MM.1S (cell line): ENCODE data around the gene TNFRSF12A.

Experiments used
- DNase-seq: peaks from one replicate; pipeline ENCODE4 v3.0.0-alpha.2; 2015
- H2AFZ ChIP-seq: fragments of 300-600 bp; sonication (generic); 2 replicates; pipeline ENCODE4 v1.6.0; 2016; ENCODE audit warnings: antibody characterized with exemption, low read length
- H3F3A ChIP-seq: fragments of 300-600 bp; sonication (generic); 2 replicates; pipeline ENCODE4 v1.6.1; 2016; ENCODE audit warnings: mild to moderate bottlenecking, antibody characterized with exemption, low read length, moderate library complexity, mixed read lengths; ENCODE audit not compliant: insufficient read depth
- H3K27ac ChIP-seq: fragments of 300-600 bp; sonication (generic); 2 replicates; pipeline ENCODE4 v1.5.1; 2016; ENCODE audit warnings: mild to moderate bottlenecking, low read length
- H3K27me3 ChIP-seq: fragments of 300-600 bp; sonication (generic); replicated peaks from 2 replicates; pipeline ENCODE4 v1.6.0; 2016; ENCODE audit warnings: low read length; ENCODE audit not compliant: insufficient read depth
- H3K36me3 ChIP-seq: fragments of 300-600 bp; sonication (generic); replicated peaks from 2 replicates; pipeline ENCODE4 v1.6.1; 2016; ENCODE audit warnings: mild to moderate bottlenecking, low read length, mixed read lengths; ENCODE audit not compliant: insufficient read depth
- H3K4me1 ChIP-seq: fragments of 300-600 bp; sonication (generic); 2 replicates; pipeline ENCODE4 v1.6.1; 2016; ENCODE audit warnings: low read length, mixed read lengths
- H3K4me2 ChIP-seq: fragments of 300-600 bp; sonication (generic); 2 replicates; pipeline ENCODE4 v1.6.0; 2016; ENCODE audit warnings: low read depth, low read length
- H3K4me3 ChIP-seq: fragments of 300-600 bp; sonication (generic); 2 replicates; pipeline ENCODE4 v1.5.1; 2016; ENCODE audit warnings: low read length, mixed read lengths
- H3K79me2 ChIP-seq: fragments of 300-600 bp; sonication (generic); 2 replicates; pipeline ENCODE4 v1.6.1; 2016; ENCODE audit warnings: mixed run types, low read length, mixed read lengths
- H3K9ac ChIP-seq: fragments of 300-600 bp; sonication (generic); 2 replicates; pipeline ENCODE4 v1.6.1; 2016; ENCODE audit warnings: low read length, mixed read lengths
- H3K9me2 ChIP-seq: fragments of 300-600 bp; sonication (generic); replicated peaks from 2 replicates; pipeline ENCODE4 v1.6.1; 2016; ENCODE audit warnings: mild to moderate bottlenecking, low read length, mixed read lengths; ENCODE audit not compliant: insufficient read depth
- H3K9me3 ChIP-seq: fragments of 300-600 bp; sonication (generic); replicated peaks from 2 replicates; pipeline ENCODE4 v1.6.1; 2016; ENCODE audit warnings: mild to moderate bottlenecking, low read length, mixed read lengths; ENCODE audit not compliant: insufficient read depth
- H4K20me1 ChIP-seq: fragments of 300-600 bp; sonication (generic); 2 replicates; pipeline ENCODE4 v1.6.1; 2016; ENCODE audit warnings: mild to moderate bottlenecking, low read length, moderate library complexity, mixed read lengths; ENCODE audit not compliant: insufficient read depth
- EZH2 ChIP-seq: fragments of 300-600 bp; sonication (generic); optimal IDR thresholded peaks from 2 replicates; pipeline ENCODE3; 2017; ENCODE audit warnings: low read depth, mild to moderate bottlenecking, antibody characterized with exemption, low read length, mixed read lengths
- EZH2phosphoT487 ChIP-seq: fragments of 300-600 bp; sonication (generic); IDR thresholded peaks from 2 replicates; pipeline ENCODE4 v1.6.1; 2018; ENCODE audit warnings: antibody characterized with exemption, low read length
- TF ChIP-seq, protein P1 (sequence below): fragments of 300-600 bp; sonication (generic); IDR thresholded peaks from 2 replicates; pipeline ENCODE4 v1.5.1; 2016; ENCODE audit warnings: antibody characterized with exemption, low read length, mixed read lengths

TNFRSF12A gene

DNA sequence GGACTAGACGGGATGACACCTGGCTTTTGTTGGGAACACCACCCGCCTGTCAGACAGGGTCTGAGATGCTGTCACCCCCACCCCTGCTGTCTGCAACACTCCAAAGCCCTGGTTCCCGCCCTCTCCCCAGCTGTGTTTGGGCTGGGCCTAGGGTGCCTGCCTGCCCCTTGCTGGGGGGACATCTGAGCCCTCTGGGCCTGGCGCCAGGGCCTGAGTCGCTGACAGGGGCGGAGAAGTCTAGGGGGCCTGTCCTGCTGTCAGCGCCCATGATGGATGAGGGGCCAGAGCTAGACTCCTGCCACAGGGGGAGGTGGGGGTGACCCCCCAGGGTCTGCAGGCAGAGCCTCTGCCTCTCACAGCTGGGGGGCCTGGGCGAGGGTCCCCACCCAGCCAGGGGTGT lies 32.3 kb upstream of the TNFRSF12A start:
- H4K20me1 ChIP-seq, result no peaks in the 10 kb centered on the region
- no peak overlapping the region for H3K4me3 ChIP-seq
- H3F3A ChIP-seq, result 0 out of 2 replicates have a peak, but pooled peaks cover 2% of the 10 kb centered on the region
- H3K27ac ChIP-seq, result no peak overlapping the region
- no peak for TF ChIP-seq EZH2
- TF ChIP-seq, protein P1, sequence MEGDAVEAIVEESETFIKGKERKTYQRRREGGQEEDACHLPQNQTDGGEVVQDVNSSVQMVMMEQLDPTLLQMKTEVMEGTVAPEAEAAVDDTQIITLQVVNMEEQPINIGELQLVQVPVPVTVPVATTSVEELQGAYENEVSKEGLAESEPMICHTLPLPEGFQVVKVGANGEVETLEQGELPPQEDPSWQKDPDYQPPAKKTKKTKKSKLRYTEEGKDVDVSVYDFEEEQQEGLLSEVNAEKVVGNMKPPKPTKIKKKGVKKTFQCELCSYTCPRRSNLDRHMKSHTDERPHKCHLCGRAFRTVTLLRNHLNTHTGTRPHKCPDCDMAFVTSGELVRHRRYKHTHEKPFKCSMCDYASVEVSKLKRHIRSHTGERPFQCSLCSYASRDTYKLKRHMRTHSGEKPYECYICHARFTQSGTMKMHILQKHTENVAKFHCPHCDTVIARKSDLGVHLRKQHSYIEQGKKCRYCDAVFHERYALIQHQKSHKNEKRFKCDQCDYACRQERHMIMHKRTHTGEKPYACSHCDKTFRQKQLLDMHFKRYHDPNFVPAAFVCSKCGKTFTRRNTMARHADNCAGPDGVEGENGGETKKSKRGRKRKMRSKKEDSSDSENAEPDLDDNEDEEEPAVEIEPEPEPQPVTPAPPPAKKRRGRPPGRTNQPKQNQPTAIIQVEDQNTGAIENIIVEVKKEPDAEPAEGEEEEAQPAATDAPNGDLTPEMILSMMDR, result no peak
- no peak for TF ChIP-seq EZH2phosphoT487
- no peak overlapping the region for H2AFZ ChIP-seq
- no peaks in the 10 kb centered on the region for H3K9me2 ChIP-seq
- no peaks in the 10 kb centered on the region for H3K79me2 ChIP-seq
- no peak overlapping the region for H3K4me2 ChIP-seq
- H3K9me3 ChIP-seq, result no peaks in the 10 kb centered on the region
- no peaks in the 10 kb centered on the region for H3K36me3 ChIP-seq
- no peak for DNase-seq
- no peak overlapping the region for H3K9ac ChIP-seq
- H3K4me1 ChIP-seq, result peaks cover 5% of the 10 kb centered on the region; the same call in 1 of the 2 replicates
- H3K27me3 ChIP-seq, result peaks cover 90% of the 10 kb centered on the region

DNA sequence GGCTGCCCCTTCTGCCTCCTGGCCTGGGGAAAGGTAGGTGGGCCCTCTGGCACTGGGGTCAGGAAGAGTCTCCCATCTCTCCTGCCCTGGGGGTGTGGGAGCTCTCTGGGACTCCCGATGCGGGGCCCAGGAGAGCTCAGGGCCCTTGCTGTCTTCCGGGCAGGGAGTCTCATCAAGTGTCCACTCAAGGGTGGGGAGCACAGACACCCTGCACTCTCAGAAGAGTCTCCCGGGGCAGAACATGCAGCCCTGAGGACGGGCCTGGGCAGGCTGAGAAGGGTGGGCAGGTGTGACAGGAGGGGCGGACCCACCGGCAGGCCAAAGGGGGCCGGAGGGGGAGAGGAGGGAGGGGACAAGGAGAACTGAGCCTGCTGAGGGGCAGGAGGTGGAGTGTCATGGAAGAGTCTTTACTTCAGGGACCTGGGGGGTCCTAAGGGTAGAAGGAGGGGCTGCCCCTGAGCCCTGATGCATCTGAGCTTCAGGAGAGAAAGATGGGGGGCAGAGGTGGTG lies 31.5 kb upstream of the TNFRSF12A start:
- H2AFZ ChIP-seq, result no peak overlapping the region
- no peak overlapping the region for H3K4me3 ChIP-seq
- no peak overlapping the region for H3K27ac ChIP-seq
- no peaks in the 10 kb centered on the region for H4K20me1 ChIP-seq
- TF ChIP-seq, protein P1, result no peak
- no peak for TF ChIP-seq EZH2
- no peak for TF ChIP-seq EZH2phosphoT487
- peaks cover 5% of the 10 kb centered on the region; the same call in 1 of the 2 replicates for H3K4me1 ChIP-seq
- H3K9me2 ChIP-seq, result no peaks in the 10 kb centered on the region
- H3F3A ChIP-seq, result no peaks in the 10 kb centered on the region
- no peak overlapping the region for H3K9ac ChIP-seq
- H3K79me2 ChIP-seq, result no peaks in the 10 kb centered on the region
- no peak overlapping the region for H3K4me2 ChIP-seq
- H3K27me3 ChIP-seq, result peaks cover 98% of the 10 kb centered on the region
- H3K9me3 ChIP-seq, result no peaks in the 10 kb centered on the region
- DNase-seq, result no peak
- no peaks in the 10 kb centered on the region for H3K36me3 ChIP-seq

DNA sequence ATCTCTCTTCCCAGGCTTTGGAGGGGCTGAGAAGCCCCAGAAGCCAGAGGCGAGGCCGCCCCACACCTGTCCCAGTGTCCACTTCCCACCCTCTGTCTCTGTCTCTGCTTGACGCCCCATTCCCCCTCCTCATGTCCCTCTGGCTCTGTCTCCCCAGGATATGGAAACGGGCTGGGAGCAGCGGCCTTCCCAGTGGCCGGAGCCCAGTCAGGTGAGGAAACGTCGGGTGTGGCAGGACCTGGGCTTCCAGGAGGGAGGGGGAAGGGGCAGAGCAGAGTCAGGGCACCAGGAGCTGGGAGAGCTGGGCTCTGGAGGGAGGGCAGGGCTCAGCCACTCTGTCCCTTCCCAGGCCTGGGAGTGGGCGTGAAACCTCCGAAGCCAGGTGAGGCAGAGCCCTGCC lies 29.3 kb upstream of the TNFRSF12A start:
- Histone ChIP-seq H3K9me3 (no peaks in the 10 kb centered on the region), H3K27ac (no peak overlapping the region), H3K27me3 (peaks cover 100% of the 10 kb centered on the region), H3K4me1 (no peaks in the 10 kb centered on the region), H3F3A (no peaks in the 10 kb centered on the region), H2AFZ (no peak overlapping the region), H3K79me2 (no peaks in the 10 kb centered on the region), H3K36me3 (no peaks in the 10 kb centered on the region), H3K9ac (no peak overlapping the region), H3K9me2 (no peaks in the 10 kb centered on the region), H3K4me3 (no peak overlapping the region), H3K4me2 (no peak overlapping the region), H4K20me1 (no peaks in the 10 kb centered on the region)
- DNase-seq, result no peak
- TF ChIP-seq EZH2 (no peak), EZH2phosphoT487 (no peak)
- TF ChIP-seq, protein P1, result no peak
